GM21723 (cell line): ENCODE measurements around the gene SFR1.

Experiments used
- ATAC-seq: cut with Tn5 transposase; IDR thresholded peaks from one replicate; pipeline ENCODE4 v1.9.1; 2021; ENCODE audit warnings: mild to moderate bottlenecking, moderate library complexity; ENCODE audit not compliant: unreplicated experiment

The SFR1 gene, protein sequence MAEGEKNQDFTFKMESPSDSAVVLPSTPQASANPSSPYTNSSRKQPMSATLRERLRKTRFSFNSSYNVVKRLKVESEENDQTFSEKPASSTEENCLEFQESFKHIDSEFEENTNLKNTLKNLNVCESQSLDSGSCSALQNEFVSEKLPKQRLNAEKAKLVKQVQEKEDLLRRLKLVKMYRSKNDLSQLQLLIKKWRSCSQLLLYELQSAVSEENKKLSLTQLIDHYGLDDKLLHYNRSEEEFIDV

DNA sequence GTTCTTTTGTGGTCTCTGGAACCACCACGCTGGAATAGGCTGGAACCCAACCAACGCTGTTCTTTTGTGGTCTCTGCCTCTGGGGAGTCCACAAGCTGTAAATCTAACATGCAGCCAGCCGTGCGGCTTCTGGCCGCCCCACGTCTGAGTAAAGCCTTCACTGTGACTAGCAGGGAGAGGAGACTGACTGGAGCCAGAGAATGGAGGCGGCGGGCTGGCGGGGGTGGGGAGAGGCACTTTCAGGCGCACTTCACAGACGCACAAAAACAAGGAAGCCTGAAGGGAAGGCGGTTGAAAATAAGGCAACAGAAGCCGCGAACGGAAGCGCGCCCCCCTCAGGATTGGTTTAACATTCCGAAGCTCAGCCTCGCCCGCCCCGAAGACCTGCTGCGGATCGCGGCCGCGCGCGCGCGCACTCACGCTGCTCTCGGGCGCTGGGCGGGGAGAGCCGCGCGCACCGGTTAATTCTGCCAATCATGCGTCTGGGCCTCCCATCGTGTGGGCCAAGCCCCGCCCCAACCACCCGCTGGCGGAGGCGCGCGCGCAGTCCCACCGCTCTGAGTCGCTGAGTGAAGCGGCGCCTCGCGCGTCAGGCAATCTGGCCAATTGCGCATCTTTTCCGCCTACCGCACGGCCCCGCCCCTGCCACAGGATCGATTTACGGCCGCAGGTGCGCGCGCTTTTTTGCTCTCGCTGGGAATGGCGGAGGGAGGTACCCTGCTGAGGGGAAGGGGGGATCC lies at the start of gene SFR1:
SFR1 (plus strand) TSS at position 687 of the 740 bp plus-strand sequence; CDS start at position 700, 13 bp downstream.
- ATAC-seq, result peak; percentile 92

- ATAC-seq, result no peak
These were observed 49.2 kb upstream of the SFR1 start for GRCh38 chr10:104072786-104073185.

DNA sequence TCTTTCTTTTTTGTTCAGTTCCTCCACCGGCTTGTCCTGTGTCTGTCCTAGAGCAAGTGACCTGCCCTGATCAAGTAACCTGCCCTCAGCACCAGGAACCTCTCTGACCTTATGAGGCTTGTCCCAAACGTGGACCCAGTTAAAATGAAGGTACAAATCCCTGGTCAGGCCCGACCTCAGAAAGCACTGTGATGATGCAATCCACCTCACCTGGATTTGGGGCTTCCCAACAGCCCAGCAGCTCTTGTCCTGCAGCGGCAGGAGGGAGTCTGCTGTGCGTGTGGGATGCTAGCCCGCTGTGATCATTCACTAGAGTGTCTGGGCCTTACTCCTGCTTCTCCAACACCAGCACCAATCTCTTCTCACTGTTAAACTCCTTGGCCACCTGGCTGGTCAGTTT lies 47.5 kb upstream of the SFR1 start:
- ATAC-seq, result no peak

DNA sequence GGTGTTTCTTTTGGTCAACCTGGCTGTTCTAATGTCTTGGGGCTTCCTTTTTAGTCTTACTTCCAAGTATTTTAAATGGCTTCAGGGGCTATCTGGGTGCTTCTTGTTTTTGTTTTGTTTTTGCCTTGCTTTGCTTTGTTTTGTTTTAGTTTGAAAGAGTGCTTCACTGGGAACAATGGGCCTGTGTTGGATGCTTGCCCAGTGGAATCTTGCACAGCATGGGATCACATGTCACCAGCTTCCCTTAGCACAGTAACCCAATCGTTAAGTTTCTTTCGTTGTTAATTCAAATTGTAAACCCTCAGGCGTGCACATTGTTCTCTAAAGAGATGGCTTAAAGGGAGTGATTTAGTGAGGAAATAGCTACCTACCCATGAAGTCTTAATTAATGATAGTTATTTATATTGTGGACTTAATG lies 45.2 kb upstream of the SFR1 start:
- ATAC-seq, result no peak

DNA sequence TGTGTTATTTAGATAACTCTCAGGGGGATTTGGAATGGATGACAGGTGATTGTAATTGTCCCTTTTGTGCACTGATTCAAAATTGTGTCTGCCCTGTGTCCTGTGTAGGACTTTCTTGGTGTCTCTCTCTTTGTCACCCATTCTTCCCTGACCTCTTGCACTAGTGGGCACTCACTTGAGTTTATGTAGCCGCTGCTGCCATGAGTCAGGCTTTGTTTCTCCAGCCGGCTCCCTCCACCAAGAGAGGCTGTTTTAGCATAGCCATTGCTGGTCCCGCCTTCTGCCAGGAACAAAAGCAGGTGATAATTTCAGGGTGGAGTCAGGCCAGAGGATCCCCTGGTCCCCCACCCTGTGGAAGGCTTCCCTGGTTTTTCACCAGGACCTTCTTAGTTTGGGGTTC lies 44.7 kb upstream of the SFR1 start:
- ATAC-seq, result no peak

- ATAC-seq, result no peak
These were observed 44.3 kb upstream of the SFR1 start for GRCh38 chr10:104077663-104078151.

GRCh38 chr10:104080762-104081161 lies 41.2 kb upstream of the SFR1 start:
- ATAC-seq, result no peak

DNA sequence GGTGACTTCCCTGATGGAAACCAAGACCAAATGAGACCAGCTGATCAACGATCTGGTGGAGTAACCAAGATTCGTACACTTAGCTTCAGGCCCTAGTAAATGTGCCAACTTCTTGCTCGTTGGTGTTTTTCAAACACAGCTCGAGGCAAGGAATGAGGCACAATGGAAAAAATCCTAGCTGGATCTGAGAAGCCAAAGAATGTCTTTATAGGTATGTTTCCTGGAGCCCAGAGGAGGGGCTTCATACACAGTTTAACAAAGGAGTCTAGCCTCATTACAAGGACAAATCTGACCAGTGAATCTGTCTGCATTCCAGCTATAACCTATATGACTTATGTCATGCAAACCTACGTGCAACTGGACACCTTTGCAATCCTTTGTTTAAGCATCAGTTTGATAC lies 40.0 kb upstream of the SFR1 start:
- no peak for ATAC-seq

- no peak for ATAC-seq
These were observed 37.4 kb upstream of the SFR1 start for GRCh38 chr10:104084482-104085142.

- ATAC-seq, result no peak
These were observed 36.1 kb upstream of the SFR1 start, which contains the start of gene COL17A1 for GRCh38 chr10:104085801-104086400. Gene COL17A1, minus strand, starts transcription at chr10:104085880. Its CDS starts 5,207 bp downstream, at chr10:104080673.

GRCh38 chr10:104088239-104088638 lies 33.7 kb upstream of the SFR1 start:
- ATAC-seq, result no peak

GRCh38 chr10:104089621-104090020 lies 32.4 kb upstream of the SFR1 start:
- ATAC-seq, result no peak

DNA sequence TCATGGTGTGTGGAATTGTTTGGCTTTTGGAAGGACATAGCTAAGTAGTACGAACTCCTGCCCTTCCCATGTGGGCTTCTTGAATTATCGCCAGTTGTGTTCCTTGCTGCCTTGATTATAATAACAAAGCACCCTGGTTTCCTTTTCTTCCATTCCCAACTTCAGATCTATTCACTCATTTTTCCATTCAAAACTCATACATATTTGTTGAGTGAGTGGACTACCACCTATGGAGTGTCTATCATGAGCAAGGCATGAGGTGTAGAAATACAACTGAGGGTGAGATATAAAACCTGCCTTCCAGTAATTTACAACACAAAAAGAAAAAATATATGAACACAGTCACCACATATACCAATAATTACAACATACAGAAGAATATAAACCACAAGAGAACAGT lies 31.4 kb upstream of the SFR1 start:
- ATAC-seq, result no peak

- no peak for ATAC-seq
These were observed 29.2 kb upstream of the SFR1 start for GRCh38 chr10:104092749-104093148.

DNA sequence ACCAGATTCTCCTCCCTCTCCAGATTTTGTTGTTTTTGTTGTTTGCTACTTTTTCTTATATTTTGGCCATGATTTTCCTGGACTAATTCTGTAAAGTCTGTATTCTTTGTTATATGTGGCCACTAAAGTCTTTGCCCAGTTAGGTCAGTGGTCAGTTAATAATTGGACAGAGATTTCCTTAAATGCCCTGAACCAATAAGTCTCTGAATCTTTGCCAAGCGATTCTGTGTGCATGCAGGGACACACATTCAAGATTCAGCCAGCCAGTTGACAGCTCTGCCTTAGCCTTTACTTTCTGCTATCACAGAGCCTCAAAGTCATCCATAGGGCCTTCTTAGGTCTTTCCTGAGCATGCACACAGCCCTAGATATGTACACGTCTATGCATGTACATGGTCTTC lies 25.3 kb upstream of the SFR1 start:
- no peak for ATAC-seq

DNA sequence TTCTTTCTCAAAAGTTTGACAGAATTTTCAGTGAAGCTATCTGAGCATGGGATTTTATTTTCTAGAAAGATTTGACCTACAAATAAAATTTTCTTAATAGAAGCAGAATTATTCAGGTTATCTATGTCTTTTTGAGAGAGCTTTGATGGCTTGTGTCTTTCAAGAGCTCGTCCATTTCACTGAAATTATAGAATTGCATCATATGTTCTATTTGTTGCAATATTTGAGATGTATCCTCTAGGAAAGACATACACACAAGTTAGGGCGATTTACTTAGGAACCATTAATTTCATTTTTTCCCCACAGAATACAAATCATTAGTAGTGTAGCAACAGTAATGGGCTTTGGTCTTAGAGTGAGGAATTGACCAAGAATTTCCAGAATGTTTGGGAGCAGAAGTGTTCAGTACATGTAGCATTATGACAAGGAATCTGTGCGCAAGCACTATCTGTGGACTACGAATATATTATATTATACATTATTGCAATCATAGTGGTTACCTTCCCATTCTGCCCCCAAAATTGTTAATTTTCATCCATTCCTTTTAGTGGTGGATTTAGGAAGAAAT lies 23.5 kb upstream of the SFR1 start:
- no peak for ATAC-seq

DNA sequence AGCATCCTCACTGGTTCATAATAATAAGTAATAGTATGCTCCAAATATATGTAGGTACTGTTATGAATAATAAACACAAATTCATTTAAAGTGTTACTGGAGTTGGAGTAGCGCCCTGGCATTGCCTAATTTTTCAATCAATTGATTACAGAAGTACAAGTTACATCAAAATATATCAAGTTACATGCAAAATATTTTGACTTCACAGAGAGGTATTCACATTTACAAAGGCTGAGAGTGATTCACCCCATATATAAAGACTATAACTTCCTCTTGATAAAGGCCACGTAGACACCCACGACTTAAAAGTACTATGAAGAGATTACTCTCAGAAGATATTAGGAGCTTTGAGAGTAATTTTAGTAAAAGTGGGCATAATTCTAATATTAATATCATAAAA lies 22.7 kb upstream of the SFR1 start:
- no peak for ATAC-seq

GRCh38 chr10:104099941-104100340 lies 22.0 kb upstream of the SFR1 start:
- ATAC-seq, result no peak

DNA sequence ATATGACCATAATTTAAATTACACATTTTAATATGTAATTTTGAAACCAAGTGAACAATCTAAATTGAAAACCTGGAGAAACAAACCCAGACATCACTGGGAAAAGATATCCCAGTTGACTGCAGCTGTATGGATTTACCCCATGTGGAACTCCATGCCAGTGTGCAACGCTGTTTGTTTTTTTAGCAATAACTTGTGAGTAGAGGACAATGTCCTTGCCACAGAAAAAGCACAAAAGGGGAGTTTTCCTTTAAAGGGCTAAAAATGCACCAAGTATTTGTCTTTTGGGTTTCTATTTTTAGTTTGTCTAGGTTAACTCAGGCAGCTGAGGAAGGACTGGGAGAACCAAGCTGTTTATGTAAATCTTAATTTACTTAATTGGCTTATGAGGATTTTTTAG lies 21.2 kb upstream of the SFR1 start:
- no peak for ATAC-seq

DNA sequence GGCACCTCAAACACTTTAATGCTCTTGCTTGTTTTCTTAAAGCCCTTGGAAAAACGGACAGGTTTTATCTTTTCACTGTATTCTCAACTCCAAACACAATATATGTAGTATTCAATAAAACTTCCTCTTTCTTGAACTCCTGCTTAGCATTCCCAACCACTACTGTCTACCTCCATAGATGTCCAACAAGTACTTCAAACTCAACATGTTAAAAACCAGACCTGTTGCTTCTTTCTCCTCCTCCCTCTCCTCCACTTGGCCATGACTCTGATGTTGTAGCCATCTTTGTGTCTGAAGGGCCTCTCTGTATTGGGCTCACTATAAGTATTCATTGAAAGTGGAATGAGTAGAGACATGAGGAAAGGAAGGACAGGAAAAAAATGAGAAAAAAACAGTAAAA lies 20.1 kb upstream of the SFR1 start:
- no peak for ATAC-seq

DNA sequence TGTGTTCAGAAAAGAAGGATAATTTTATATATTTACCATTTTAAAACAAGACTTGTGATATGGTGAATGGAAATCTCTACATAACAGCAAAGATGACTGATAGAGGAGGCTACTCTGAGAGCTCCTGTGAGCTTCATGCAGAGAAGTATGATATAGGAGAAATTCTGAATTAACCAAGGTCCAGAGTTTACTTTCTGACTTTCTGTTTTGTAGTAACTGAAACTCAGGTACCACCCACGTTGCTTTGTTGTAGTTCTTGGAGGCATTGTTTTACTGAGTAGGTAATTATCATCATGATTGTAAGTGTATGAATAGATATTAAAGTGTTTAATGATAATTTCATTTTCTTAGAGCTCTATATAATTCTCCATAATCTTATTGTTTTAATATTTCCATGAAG lies 18.0 kb upstream of the SFR1 start:
- peak; percentile 73 for ATAC-seq
